Left ventricle myocardium inferior (tissue), 1 donor: ENCODE measurements around the gene TST. TPM values are rescaled to one million over a fixed set of nuclear protein-coding genes. Genes with fewer than 3 reads are reported as not detected.
"Not testable (repeated sequence)": the region's sequence is repeated elsewhere in the genome, so short reads cannot be mapped to it uniquely, and the experiment has no call there.

Experiments
- DNase-seq: peaks from one replicate; pipeline ENCODE4 v3.0.0-alpha.2; 2020
- H3K27ac ChIP-seq: fragments of 200-600 bp; replicated peaks from 2 replicates; pipeline ENCODE4 v1.8.0; 2021
- H3K27me3 ChIP-seq: fragments of 200-600 bp; 2 replicates; pipeline ENCODE4 v1.8.0; 2021; ENCODE audit warnings: low read depth
- H3K36me3 ChIP-seq: fragments of 200-600 bp; 2 replicates; pipeline ENCODE4 v1.8.0; 2021
- H3K4me1 ChIP-seq: fragments of 200-600 bp; 2 replicates; pipeline ENCODE4 v1.8.0; 2021
- H3K4me3 ChIP-seq: fragments of 200-600 bp; 2 replicates; pipeline ENCODE4 v1.8.0; 2021; ENCODE audit warnings: mild to moderate bottlenecking, moderate library complexity
- H3K9me3 ChIP-seq: fragments of 200-600 bp; replicated peaks from 2 replicates; pipeline ENCODE4 v1.8.0; 2021
- CTCF ChIP-seq: fragments of 200-600 bp; IDR thresholded peaks from 2 replicates; pipeline ENCODE4 v1.8.0; 2021; ENCODE audit warnings: antibody characterized with exemption, mild to moderate bottlenecking, borderline replicate concordance
- intact Hi-C: fragments of 100-400 bp; cut with micrococcal nuclease; formaldehyde crosslinking; loops from one replicate; pipeline ENCODE4 v1.11.0; 2022
- total RNA-seq: library from RNA; stranded (reverse); fragmentation: NEBNext Ultra II Directional; extraction: Animal tissue kit (Norgen Biotek cat#: 25700); gene quantifications from one replicate; pipeline ENCODE4 v1.2.1, GENCODE V29; 2021
- donor health status: DM: no; HTN: yes; CAD: no; lungs with severe emphysema.

TST gene
- total RNA-seq, 1 donor from 2014 or later, result 39.8 TPM

- intact Hi-C loops, result no loop called here
- TF ChIP-seq CTCF, result no peak
- H3K36me3 ChIP-seq, result no peaks in the 10 kb centered on the region
- H3K4me1 ChIP-seq, result no peaks in the 10 kb centered on the region
- no peak overlapping the region for H3K27ac ChIP-seq
- DNase-seq, result no peak
- H3K27me3 ChIP-seq, result no peaks in the 10 kb centered on the region
- no peak overlapping the region for H3K4me3 ChIP-seq
- H3K9me3 ChIP-seq, result no peaks in the 10 kb centered on the region
Observed at GRCh38 chr22:36999463-36999862, 19.8 kb downstream of the TST start.

- no peak for DNase-seq
- Histone ChIP-seq H3K27me3 (no peaks in the 10 kb centered on the region), H3K4me1 (no peaks in the 10 kb centered on the region), H3K27ac (no peak overlapping the region), H3K36me3 (no peaks in the 10 kb centered on the region), H3K4me3 (no peak overlapping the region), H3K9me3 (no peaks in the 10 kb centered on the region)
- intact Hi-C loops, result no loop called here
- no peak for TF ChIP-seq CTCF
Observed at GRCh38 chr22:36998620-36999351, 20.5 kb downstream of the TST start.

GRCh38 chr22:36997746-36998145 lies 21.5 kb downstream of the TST start:
- H3K36me3 ChIP-seq, result no peaks in the 10 kb centered on the region

GRCh38 chr22:36991206-36991605 lies 28.0 kb downstream of the TST start:
- Histone ChIP-seq H3K4me3 (no peak overlapping the region), H3K36me3 (no peaks in the 10 kb centered on the region), H3K9me3 (peaks cover 8% of the 10 kb centered on the region), H3K27ac (no peak overlapping the region), H3K4me1 (no peaks in the 10 kb centered on the region), H3K27me3 (peaks cover 55% of the 10 kb centered on the region)
- no peak for DNase-seq
- intact Hi-C loops, result no loop called here
- no peak for TF ChIP-seq CTCF

More at GRCh38 chr22:36997746-36998145, 21.5 kb downstream of the TST start:
- Histone ChIP-seq H3K9me3 (no peaks in the 10 kb centered on the region), H3K27me3 (peaks cover 8% of the 10 kb centered on the region), H3K4me3 (no peak overlapping the region), H3K4me1 (no peaks in the 10 kb centered on the region), H3K27ac (no peak overlapping the region)
- DNase-seq, result no peak
- intact Hi-C loops, result no loop called here
- no peak for TF ChIP-seq CTCF

GRCh38 chr22:36990457-36990856 lies 28.8 kb downstream of the TST start:
- peaks cover 15% of the 10 kb centered on the region for H3K9me3 ChIP-seq
- H3K4me3 ChIP-seq, result no peak overlapping the region
- no peak for DNase-seq
- peaks cover 55% of the 10 kb centered on the region for H3K27me3 ChIP-seq
- H3K36me3 ChIP-seq, result no peaks in the 10 kb centered on the region
- H3K4me1 ChIP-seq, result no peaks in the 10 kb centered on the region
- intact Hi-C loops, result no loop called here
- no peak for TF ChIP-seq CTCF
- no peak overlapping the region for H3K27ac ChIP-seq

GRCh38 chr22:36989012-36989411 lies 30.2 kb downstream of the TST start:
- H3K4me1 ChIP-seq, H3K4me3 ChIP-seq, H3K27ac ChIP-seq, H3K36me3 ChIP-seq, intact Hi-C loops, DNase-seq: not testable (repeated sequence)
- peaks cover 62% of the 10 kb centered on the region for H3K27me3 ChIP-seq
- peaks cover 19% of the 10 kb centered on the region for H3K9me3 ChIP-seq
